Naive B cell (primary cell): ENCODE data around the gene RNF130. TPM values are rescaled to one million over a fixed set of nuclear protein-coding genes. Genes with fewer than 3 reads are reported as not detected.
"Not testable (repeated sequence)": the region's sequence is repeated elsewhere in the genome, so short reads cannot be mapped to it uniquely, and the experiment has no call there.

Experiments used
- ATAC-seq, 2 donors: fragments of 150-1000 bp; cut with Tn5 transposase; 2 replicates each; pipeline ENCODE4 v1.10.0; 2021; ENCODE audit warnings: low read depth in 2 of 2, mild to moderate bottlenecking in 2 of 2, moderate library complexity in 2 of 2
- DNase-seq: peaks from one replicate; pipeline ENCODE4 v3.0.0; 2022
- H3K27ac Mint-ChIP-seq, 6 donors: one replicate each; pipeline ENCODE4 v1.8.0; 2020 to 2022; ENCODE audit warnings: mild to moderate bottlenecking in 6 of 6, mixed read lengths in 6 of 6, moderate library complexity in 5 of 6, inconsistent platforms in 2 of 6
- H3K27me3 Mint-ChIP-seq, 3 donors: one replicate each; pipeline ENCODE4 v1.8.0; 2021 to 2022; ENCODE audit warnings: mixed read lengths in 3 of 3, mild to moderate bottlenecking in 1 of 3
- H3K36me3 Mint-ChIP-seq, 2 donors: one replicate each; pipeline ENCODE4 v1.8.0; 2020 to 2022; ENCODE audit warnings: mixed read lengths in 2 of 2, inconsistent platforms in 1 of 2, mild to moderate bottlenecking in 1 of 2
- H3K4me1 Mint-ChIP-seq, 3 donors: one replicate each; pipeline ENCODE4 v1.8.0; 2020 to 2022; ENCODE audit warnings: mixed read lengths in 3 of 3, inconsistent platforms in 1 of 3, mild to moderate bottlenecking in 1 of 3, moderate library complexity in 1 of 3
- H3K4me3 Mint-ChIP-seq, 8 donors: one replicate each; pipeline ENCODE4 v1.8.0; 2020 to 2022; ENCODE audit warnings: mild to moderate bottlenecking in 8 of 8, mixed read lengths in 8 of 8, moderate library complexity in 8 of 8, inconsistent platforms in 2 of 8
- H3K9me3 Mint-ChIP-seq, 7 donors: one replicate each; pipeline ENCODE4 v1.8.0; 2020 to 2022; ENCODE audit warnings: mixed read lengths in 7 of 7, mild to moderate bottlenecking in 5 of 7, inconsistent platforms in 2 of 7, moderate library complexity in 1 of 7
- polyA plus RNA-seq, 6 donors: library from polyadenylated mRNA; unstranded; fragments of 300-500 nt; fragmentation: Illumina TruSeq; gene quantifications; one replicate each; pipeline ENCODE4 v1.2.3, GENCODE V29; 2021; ENCODE audit warnings: low read depth in 6 of 6

RNF130 gene
- polyA plus RNA-seq, 6 donors from 2014 or later = 20.1 to 36.1 (median 25.3) TPM

DNA sequence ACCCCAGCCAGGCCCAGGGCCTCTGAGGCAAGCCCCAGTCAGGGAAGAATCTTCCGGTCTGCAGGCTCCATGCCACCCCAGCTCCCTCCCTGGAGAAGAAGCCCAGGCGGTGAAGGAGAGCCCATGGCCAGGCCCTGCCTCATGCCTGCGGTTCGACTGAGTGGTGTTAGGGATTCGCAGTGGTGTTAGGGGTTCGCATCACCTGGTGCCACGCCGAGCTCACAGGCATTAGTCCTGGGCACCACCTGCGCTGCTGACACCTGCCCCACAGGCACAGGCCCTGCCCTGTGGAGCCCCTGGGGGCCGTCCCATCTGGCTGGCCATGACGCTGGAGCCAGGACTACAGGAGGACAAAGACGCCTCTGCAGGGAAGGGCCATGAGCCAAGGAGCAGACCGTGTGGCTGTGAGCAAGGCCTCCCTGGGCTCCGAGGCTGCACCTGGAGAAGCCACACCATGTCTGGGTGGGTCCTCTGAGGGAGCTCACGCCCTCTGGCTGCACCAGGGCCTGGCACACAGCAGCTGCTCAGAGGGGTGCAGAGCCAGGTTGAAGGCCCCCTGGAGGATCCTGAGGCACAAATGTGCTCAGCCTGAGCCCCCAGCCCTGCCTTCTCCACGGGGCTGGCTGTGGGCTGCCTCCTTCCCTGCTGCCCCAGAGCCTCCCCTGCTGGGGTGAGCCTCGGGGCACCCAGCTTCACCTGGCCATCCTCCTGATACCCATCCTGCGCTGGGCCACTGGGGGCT, 27.6 kb upstream of the RNF130 start:
- Mint-ChIP-seq H3K27ac (peak overlapping the region in 1 of 6 donors; percentile 71), H3K36me3 (no peaks in the 10 kb centered on the region), H3K27me3 (peaks cover 8 to 33% (median 23%) of the 10 kb centered on the region in 3 donors), H3K4me1 (peaks cover 0 to 5% (median under 1%) of the 10 kb centered on the region in 3 donors), H3K9me3 (no peaks in the 10 kb centered on the region), H3K4me3 (no peak overlapping the region)
- DNase-seq = no peak
- ATAC-seq = no peak

- H3K4me1 Mint-ChIP-seq = peaks cover 4 to 9% (median 7%) of the 10 kb centered on the region in 3 donors
- peaks cover 12 to 27% (median 25%) of the 10 kb centered on the region in 3 donors for H3K27me3 Mint-ChIP-seq
- ATAC-seq (no peak), DNase-seq (no peak)
- H3K36me3 Mint-ChIP-seq = no peaks in the 10 kb centered on the region
- H3K9me3 Mint-ChIP-seq = no peaks in the 10 kb centered on the region
- H3K4me3 Mint-ChIP-seq = no peak overlapping the region
- no peak overlapping the region for H3K27ac Mint-ChIP-seq
Measured at GRCh38 chr5:180098526-180098925, 27.0 kb upstream of the RNF130 start.

DNA sequence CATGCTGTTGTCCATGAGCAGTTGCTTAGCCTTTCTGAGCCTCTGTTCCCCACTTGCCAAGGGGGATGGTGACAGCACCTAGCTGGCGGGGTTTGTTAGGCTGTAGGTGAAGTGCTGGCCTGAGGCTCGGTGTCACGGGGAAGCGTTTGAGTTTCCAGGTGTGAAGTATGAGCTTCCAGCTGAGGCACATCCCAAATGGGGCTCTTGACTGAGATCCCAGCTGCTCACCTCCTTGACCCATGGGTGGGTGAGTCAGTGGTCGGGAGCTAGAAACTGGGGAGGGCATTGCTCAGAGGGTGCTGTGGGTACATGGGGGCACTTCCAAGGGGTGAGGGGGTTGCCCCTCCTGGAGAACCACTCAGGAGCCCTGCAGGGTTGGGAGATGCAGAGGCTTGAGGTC, 26.4 kb upstream of the RNF130 start:
- no peak for ATAC-seq
- Mint-ChIP-seq H3K27ac (no peak overlapping the region), H3K27me3 (peaks cover 12 to 22% (median 21%) of the 10 kb centered on the region in 3 donors), H3K4me3 (no peak overlapping the region), H3K36me3 (no peaks in the 10 kb centered on the region), H3K4me1 (peaks cover 5 to 9% (median 8%) of the 10 kb centered on the region in 3 donors), H3K9me3 (no peaks in the 10 kb centered on the region)
- DNase-seq = no peak

DNA sequence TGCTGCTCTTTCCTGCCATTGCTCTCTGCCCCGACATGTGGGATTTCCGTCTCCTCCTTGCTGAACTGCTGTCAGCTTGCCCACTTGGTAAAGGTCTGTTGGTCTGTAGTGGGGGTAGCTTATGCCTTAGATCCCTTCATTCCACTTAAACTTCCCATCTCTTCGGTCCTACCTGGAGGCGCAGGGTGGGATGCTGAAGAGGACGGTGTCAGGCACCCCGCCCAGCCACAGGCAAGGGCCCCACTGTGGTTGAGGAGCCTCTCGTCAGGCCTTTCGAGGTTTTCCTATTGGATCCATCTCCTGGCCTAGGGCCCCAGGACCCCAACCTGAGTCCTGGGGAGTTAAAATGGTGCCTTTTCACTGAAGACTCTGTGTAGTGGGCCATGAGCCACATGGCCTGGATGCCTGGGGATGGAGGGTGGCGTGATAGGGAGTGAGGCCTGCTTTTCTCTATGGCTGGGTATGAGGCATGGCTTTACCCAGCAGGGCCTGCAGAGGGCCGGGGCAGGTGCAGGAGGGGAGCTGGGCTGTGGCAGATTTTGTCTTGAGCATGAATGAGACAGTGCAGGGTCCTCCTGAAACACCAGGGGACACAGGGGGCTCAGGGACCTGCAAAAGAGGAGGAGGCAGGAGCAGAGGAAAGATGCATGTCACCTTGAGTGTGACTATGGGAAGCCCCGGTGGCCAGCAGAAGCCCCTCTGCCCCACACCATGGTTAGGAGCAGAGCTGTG, 25.8 kb upstream of the RNF130 start:
- no peaks in the 10 kb centered on the region for H3K9me3 Mint-ChIP-seq
- ATAC-seq (no peak), DNase-seq (no peak)
- peaks cover 12 to 19% (median 19%) of the 10 kb centered on the region in 3 donors for H3K27me3 Mint-ChIP-seq
- peak overlapping the region in 1 of 6 donors; percentile 83 for H3K27ac Mint-ChIP-seq
- H3K4me1 Mint-ChIP-seq = peaks cover 5 to 9% (median 8%) of the 10 kb centered on the region in 3 donors
- no peak overlapping the region for H3K4me3 Mint-ChIP-seq
- H3K36me3 Mint-ChIP-seq = no peaks in the 10 kb centered on the region

DNA sequence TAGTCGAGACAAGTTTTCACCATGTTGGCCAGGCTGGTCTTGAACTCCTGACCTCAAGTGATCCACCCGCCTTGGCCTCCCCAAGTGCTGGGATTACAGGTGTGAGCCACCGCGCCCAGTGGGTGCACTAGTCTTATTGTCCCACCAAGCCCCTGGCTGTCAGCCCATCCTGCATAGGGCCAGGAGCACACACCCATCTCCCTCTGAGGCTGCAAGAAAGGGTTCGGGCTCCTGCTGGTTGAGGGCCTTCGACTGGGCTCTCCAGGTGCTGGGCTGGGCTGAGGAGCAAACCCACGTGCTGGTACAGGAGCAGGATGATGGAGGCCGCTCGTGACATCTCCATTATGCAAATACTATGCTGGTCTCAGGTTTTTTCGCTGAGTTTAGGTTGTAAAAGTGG, 25.1 kb upstream of the RNF130 start:
- H3K4me1 Mint-ChIP-seq = peaks cover 5 to 9% (median 8%) of the 10 kb centered on the region in 3 donors
- H3K4me3 Mint-ChIP-seq = no peak overlapping the region
- H3K36me3 Mint-ChIP-seq = no peaks in the 10 kb centered on the region
- no peak for ATAC-seq
- no peak overlapping the region for H3K27ac Mint-ChIP-seq
- no peaks in the 10 kb centered on the region for H3K9me3 Mint-ChIP-seq
- H3K27me3 Mint-ChIP-seq = peaks cover 7 to 19% (median 19%) of the 10 kb centered on the region in 3 donors
- no peak for DNase-seq

- no peak for DNase-seq
- Mint-ChIP-seq H3K27me3 (peaks cover 7 to 19% (median 19%) of the 10 kb centered on the region in 3 donors), H3K36me3 (no peaks in the 10 kb centered on the region), H3K9me3 (no peaks in the 10 kb centered on the region), H3K4me3 (no peak overlapping the region), H3K4me1 (peaks cover 5 to 9% (median 8%) of the 10 kb centered on the region in 3 donors), H3K27ac (no peak overlapping the region)
- ATAC-seq = no peak
Measured at GRCh38 chr5:180095545-180095944, 24.0 kb upstream of the RNF130 start.

GRCh38 chr5:180093651-180094382, 22.3 kb upstream of the RNF130 start:
- Mint-ChIP-seq H3K4me1 (peaks cover 8 to 13% (median 9%) of the 10 kb centered on the region in 3 donors), H3K27me3 (peaks cover 7 to 19% (median 19%) of the 10 kb centered on the region in 3 donors), H3K27ac (peak overlapping the region in 3 of 6 donors; percentile 2 to 38 (median 33)), H3K9me3 (no peaks in the 10 kb centered on the region), H3K4me3 (peak overlapping the region in 2 of 8 donors; percentile 20 to 51), H3K36me3 (no peaks in the 10 kb centered on the region)
- DNase-seq (no peak), ATAC-seq (no peak)

- Mint-ChIP-seq H3K27me3 (peaks cover 7 to 19% (median 19%) of the 10 kb centered on the region in 3 donors), H3K27ac (peak overlapping the region in 2 of 6 donors; percentile 42 to 49), H3K4me3 (peak overlapping the region in 2 of 8 donors; percentile 10 to 20), H3K36me3 (no peaks in the 10 kb centered on the region), H3K9me3 (no peaks in the 10 kb centered on the region), H3K4me1 (peaks cover 8 to 13% (median 9%) of the 10 kb centered on the region in 3 donors)
- ATAC-seq (no peak), DNase-seq (no peak)
Measured at GRCh38 chr5:180093241-180093640, 21.7 kb upstream of the RNF130 start.

DNA sequence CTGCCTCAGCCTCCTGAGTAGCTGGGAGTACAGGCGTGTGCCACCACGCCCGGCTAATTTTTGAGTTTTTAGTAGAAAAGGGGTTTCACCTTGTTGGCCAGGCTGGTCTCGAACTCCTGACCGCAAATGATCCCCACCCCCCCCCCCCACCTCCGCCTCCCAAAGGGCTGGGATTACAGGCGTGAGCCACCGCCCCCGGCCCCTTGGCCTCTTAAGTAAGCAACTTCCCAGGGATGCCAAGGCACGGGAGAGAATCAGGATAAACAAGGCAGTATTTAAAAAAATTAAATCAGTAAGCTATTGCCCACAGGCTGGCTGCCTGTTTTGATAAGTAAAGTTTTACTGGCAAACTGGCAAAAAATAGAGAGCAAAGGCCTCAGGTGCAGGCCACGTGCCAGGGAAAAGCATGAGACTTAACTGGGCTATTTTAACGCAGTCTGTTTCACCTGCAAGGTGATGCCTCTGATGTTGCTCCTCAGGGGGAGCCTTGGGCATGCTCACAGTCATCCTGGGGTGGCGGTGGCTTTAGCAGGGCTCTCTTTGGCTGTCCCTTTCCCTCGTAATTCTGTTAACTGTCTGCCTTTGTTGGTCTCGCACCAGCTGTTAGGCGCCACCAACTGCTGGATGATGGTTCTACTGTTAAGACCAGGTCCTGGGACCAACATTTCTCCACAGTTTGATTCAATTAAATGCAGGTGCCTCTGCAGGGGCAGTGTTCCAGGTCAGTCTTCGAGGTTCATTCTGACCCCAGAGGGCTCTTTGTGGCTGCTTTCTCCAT, 19.4 kb upstream of the RNF130 start:
- ATAC-seq (peak in 1 of 2 donors; percentile 15), DNase-seq (no peak)
- H3K27me3 Mint-ChIP-seq = peaks cover 4 to 11% (median 10%) of the 10 kb centered on the region in 3 donors
- peaks cover 4 to 13% (median 8%) of the 10 kb centered on the region in 3 donors for H3K4me1 Mint-ChIP-seq
- no peaks in the 10 kb centered on the region for H3K36me3 Mint-ChIP-seq
- peak overlapping the region in 1 of 6 donors; percentile 54 for H3K27ac Mint-ChIP-seq
- H3K9me3 Mint-ChIP-seq = no peaks in the 10 kb centered on the region
- peak overlapping the region; percentile 74 to 95 (median 87) for H3K4me3 Mint-ChIP-seq

DNA sequence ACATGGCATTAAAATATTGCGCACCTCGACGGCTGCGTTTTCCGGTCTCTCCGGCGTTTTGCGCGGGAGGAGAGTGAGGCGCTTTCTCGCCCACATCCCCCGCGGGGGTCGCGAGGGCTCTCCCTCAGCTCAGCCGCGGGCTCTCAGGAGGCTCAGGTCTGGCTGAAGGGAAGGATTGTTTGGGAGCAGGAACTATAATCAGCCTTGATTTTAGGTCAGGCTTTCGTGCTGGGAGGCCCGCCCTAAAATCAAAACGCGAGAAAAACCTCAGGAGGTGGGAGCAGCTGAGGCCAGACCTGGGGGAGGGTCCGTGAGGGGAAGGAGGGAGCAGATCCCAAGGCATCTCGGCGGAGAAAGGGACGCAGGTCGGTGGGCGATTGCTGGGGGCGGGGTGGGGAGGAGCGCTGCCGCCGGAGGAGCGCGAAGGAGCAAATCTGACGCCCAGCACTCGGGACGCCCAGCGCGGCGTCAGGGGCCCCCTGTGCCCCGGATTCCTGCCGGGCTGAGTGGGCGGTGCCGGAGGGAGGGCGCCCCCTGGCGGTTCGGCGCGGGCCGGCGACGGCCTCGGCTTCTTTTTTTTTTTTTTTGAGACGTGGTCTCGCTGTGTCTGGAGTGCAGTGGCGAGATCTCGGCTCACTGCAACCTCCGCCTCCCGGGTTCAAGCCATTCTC, 18.7 kb upstream of the RNF130 start:
- Mint-ChIP-seq H3K27ac (peak overlapping the region; percentile 44 to 88 (median 80)), H3K4me1 (peaks cover 4 to 13% (median 8%) of the 10 kb centered on the region in 3 donors), H3K36me3 (no peaks in the 10 kb centered on the region), H3K9me3 (no peaks in the 10 kb centered on the region), H3K4me3 (peak overlapping the region; percentile 73 to 95 (median 90)), H3K27me3 (peaks cover 4 to 10% (median 5%) of the 10 kb centered on the region in 3 donors)
- DNase-seq (peak; percentile 81), ATAC-seq (peak; percentile 96 to 97)

GRCh38 chr5:180089628-180090027, 18.1 kb upstream of the RNF130 start:
- not testable (repeated sequence) for H3K27me3 Mint-ChIP-seq, ATAC-seq
- peak overlapping the region in 4 of 6 donors; percentile 44 to 88 (median 82) for H3K27ac Mint-ChIP-seq

DNA sequence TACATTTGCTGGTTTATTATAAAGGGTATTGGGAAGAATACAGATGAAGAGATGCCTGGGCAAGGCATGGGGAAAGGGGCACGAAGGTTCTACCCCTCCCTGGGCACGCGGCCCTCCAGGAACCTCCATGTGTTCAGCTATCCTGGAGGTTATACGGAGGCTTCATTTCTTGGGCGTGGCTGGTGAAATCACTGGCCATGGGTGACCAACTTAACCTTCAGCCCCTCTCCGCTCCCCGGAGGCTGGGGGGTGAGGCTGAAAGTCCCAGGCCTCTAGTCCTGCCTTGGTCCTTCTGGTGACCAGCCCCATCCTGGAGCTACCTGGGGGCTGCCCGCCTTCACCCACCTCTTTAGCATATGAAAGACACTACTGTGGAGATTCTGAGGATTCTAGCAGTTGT, 17.0 kb upstream of the RNF130 start:
- ATAC-seq (no peak), DNase-seq (no peak)
- no peak overlapping the region for H3K27ac Mint-ChIP-seq
- peaks cover 4 to 15% (median 6%) of the 10 kb centered on the region in 3 donors for H3K27me3 Mint-ChIP-seq
- peak overlapping the region in 6 of 8 donors; percentile 25 to 85 (median 52) for H3K4me3 Mint-ChIP-seq
- peaks cover under 1 to 10% (median 5%) of the 10 kb centered on the region in 3 donors for H3K4me1 Mint-ChIP-seq
- no peaks in the 10 kb centered on the region for H3K36me3 Mint-ChIP-seq
- no peaks in the 10 kb centered on the region for H3K9me3 Mint-ChIP-seq

More at GRCh38 chr5:180089628-180090027, 18.1 kb upstream of the RNF130 start:
- not testable (repeated sequence) for DNase-seq, H3K36me3 Mint-ChIP-seq, H3K9me3 Mint-ChIP-seq
- Mint-ChIP-seq H3K4me3 (peak overlapping the region; percentile 73 to 95 (median 90)), H3K4me1 (peaks cover 4 to 17% (median 8%) of the 10 kb centered on the region in 3 donors)
